COR-L47 (cell line): Measurements from ENCODE around the gene REEP3.
"Not testable (repeated sequence)": the region's sequence is repeated elsewhere in the genome, so short reads cannot be mapped to it uniquely, and the experiment has no call there.

Experiments used
- DNase-seq: peaks from one replicate; lab custom pipeline; 2025; lab: John Stamatoyannopoulos, UW

REEP3 gene

GRCh38 chr10:63520500-63521415 is at the start of gene REEP3:
Gene REEP3 (plus strand): TSS chr10:63521401. CDS start chr10:63521546, 145 bp downstream.
- peak; percentile 79 for DNase-seq

- DNase-seq = no peak
Measured at GRCh38 chr10:63474488-63474887, 46.7 kb upstream of the REEP3 start.

GRCh38 chr10:63477927-63478326 is 43.3 kb upstream of the REEP3 start:
- no peak for DNase-seq

GRCh38 chr10:63478564-63478963 is 42.6 kb upstream of the REEP3 start:
- no peak for DNase-seq

GRCh38 chr10:63480237-63480636 is 41.0 kb upstream of the REEP3 start:
- DNase-seq = no peak

DNA sequence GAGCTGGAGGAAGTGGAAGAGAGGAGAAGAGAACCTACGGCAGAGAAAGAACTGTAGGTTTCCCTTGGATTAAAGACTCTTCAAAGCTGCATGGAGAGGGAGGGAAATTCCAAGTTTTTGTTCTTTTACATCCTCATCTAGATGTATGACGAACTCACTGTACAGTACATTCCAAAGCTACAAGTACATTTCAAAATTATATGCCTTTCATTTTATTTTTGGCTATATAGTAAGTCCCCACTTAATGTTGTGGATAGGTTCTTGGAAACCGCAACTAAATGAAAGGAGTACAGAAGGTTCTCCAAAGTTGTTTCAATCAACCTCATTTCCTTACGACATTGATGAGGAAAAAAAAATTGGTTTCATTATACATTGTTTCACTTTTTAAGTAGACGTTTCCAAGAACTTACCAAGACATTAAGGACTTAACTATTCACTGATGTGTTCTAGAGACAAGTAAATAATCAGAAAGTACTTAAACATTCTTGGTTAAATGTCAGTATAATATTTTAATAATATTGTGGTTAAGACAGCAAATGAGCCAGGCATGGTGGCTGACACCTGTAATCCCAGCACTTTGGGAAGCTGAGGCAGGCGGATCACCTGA is 39.3 kb upstream of the REEP3 start:
- no peak for DNase-seq

GRCh38 chr10:63483983-63484382 is 37.2 kb upstream of the REEP3 start:
- DNase-seq = no peak

DNA sequence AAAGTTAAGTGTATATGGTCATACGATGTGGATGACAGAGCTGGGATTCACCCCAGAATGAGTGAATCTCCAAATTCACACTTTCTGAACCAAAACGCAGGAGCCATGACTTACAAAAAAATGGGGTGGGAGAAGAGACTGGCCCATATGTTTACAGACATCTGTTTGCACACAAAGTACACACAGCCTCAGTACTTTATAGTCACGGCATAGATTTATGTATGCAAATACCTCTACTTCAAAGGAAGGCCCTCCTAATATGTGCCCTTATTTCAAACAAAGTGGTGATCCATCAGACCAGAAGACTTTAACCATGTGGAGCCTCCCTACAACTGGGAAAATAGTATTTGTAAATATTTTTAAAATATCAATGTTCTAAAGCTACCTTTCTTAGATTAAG is 33.2 kb upstream of the REEP3 start:
- no peak for DNase-seq

GRCh38 chr10:63489838-63490237 is 31.4 kb upstream of the REEP3 start:
- DNase-seq = no peak

GRCh38 chr10:63491588-63492316 is 29.4 kb upstream of the REEP3 start:
- no peak for DNase-seq

GRCh38 chr10:63492317-63492690 is 28.9 kb upstream of the REEP3 start:
- not testable (repeated sequence) for DNase-seq

- DNase-seq = no peak
Measured at GRCh38 chr10:63493004-63493403, 28.2 kb upstream of the REEP3 start.

GRCh38 chr10:63494951-63495350 is 26.2 kb upstream of the REEP3 start:
- DNase-seq = no peak

GRCh38 chr10:63496561-63496960 is 24.6 kb upstream of the REEP3 start:
- no peak for DNase-seq

- DNase-seq = no peak
Measured at GRCh38 chr10:63497321-63497720, 23.9 kb upstream of the REEP3 start.

GRCh38 chr10:63498665-63499064 is 22.5 kb upstream of the REEP3 start:
- no peak for DNase-seq

DNA sequence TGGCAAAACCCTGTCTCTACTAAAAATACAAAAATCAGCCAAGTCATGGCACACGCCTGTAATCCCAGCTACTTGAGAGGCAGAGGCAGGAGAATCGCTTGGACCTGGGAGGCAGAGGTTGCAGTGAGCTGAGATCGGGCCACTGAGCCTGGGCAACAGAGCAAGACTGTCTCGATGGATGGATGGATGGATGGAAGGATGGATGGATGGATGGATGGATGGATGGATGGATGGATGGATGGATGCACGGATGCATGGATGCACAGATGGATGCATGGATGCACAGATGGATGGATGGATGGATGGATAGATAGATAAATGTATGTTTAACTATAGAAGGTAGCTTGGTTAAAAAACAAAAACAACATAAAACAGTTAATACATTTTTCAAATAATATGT is 20.6 kb upstream of the REEP3 start:
- DNase-seq = not testable (repeated sequence)

DNA sequence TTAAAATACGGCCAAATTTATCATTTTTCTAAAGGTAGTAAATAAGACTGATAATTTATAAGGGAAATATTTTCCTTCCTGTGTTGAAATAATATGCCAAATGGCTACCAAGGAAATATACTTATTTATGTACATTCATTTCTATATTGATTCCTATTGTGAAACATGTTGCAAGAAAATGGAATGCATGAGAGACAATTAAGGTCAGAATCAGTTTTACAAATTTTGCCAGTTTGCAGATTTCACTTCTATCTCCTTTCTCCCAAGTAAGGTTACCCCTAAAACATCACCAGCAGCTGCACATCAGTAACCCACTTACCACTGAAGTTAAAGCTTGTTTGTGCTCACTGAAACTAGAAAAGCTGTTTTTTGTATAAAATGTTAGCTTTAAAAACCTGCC is 19.2 kb upstream of the REEP3 start:
- DNase-seq = no peak

GRCh38 chr10:63502832-63503231 is 18.4 kb upstream of the REEP3 start:
- DNase-seq = no peak

DNA sequence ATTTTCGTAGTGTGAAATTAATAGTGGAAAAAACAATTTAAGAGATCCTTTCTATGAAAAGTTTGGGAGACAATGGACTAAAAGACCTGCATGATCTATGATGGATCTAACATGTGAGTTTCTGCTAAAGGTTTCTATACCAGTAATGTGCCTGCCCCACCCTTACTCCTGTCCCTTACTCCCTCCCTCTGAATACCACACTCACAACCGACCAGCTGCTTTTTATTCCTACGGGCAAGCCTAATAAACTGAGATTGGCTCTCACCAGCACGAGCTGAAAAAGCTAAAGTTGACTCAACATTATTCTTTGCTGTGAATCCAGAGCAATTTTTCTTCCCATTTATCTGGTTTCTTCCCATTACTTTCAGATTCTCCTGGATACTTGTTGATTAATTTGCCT is 17.8 kb upstream of the REEP3 start:
- DNase-seq = no peak

GRCh38 chr10:63504145-63504881 is 16.9 kb upstream of the REEP3 start:
- no peak for DNase-seq

GRCh38 chr10:63505562-63505961 is 15.6 kb upstream of the REEP3 start:
- DNase-seq = no peak
